ENCODE data around the gene PSPN.

The PSPN gene

DNA sequence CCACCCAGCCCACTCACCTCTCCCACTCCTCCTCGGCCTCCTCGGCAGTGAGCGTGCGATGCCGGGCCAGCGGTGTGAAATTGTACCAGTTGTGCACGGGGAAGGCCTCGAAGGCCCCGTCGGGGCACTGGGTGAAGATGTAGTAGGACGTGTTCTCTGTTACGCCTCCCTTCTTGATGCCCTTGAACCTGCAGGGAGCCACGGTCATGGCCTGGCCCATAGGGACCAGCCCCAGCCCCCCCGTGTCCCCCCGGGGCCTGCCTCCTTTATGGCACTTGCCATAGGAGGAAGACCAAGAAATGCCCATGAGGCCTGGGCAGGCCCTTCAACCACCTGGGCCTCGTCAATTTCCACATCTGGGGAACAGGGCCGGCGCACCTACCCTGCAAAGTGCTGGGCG is 11.6 kb upstream of the PSPN start:
- Histone ChIP-seq H2BK15ac (replicated peaks; ENCODE audit: low read depth) (no peak overlapping the region), H3K23ac (ENCODE audit: low read length) (no peak overlapping the region), H2BK120ac (ENCODE audit: low read depth, low read length) (no peak overlapping the region), H3K9ac (ENCODE audit: low read length) (no peak overlapping the region), H3K4me2 (ENCODE audit: low read length) (no peak overlapping the region), H3K18ac (ENCODE audit: low read length) (no peak overlapping the region), H3K56ac (ENCODE audit: low read length) (no peak overlapping the region), H2BK5ac (ENCODE audit: low read length) (no peak overlapping the region), H3K4ac (ENCODE audit: low read depth, low read length) (no peak overlapping the region), H3K4me3 (ENCODE audit: low read length) (no peak overlapping the region), H3K27ac (ENCODE audit: low read depth, low read length) (no peak overlapping the region), H3K79me1 (ENCODE audit: low read length) (peaks cover 11% of the 10 kb centered on the region), H4K8ac (ENCODE audit: low read depth, low read length) (no peak overlapping the region), H3K4me1 (ENCODE audit: control insufficient read depth, low read depth, low read length) (peaks cover 4% of the 10 kb centered on the region), H3K36me3 (ENCODE audit: control insufficient read depth, insufficient read depth, low read length) (peaks cover 12% of the 10 kb centered on the region), H2AK5ac (ENCODE audit: low read length) (no peak overlapping the region), H3K79me2 (ENCODE audit: control insufficient read depth, insufficient read depth, low read length) (peaks cover 11% of the 10 kb centered on the region), H4K5ac (ENCODE audit: low read length) (no peak overlapping the region), H3K27me3 (ENCODE audit: insufficient read depth, low read length, poor library complexity) (no peaks in the 10 kb centered on the region)
- no peak for DNase-seq
- no CpG with 5 or more reads among the region's 19 CpGs for WGBS (ENCODE audit: extremely low coverage, insufficient coverage, low lambda C conversion rate)

DNA sequence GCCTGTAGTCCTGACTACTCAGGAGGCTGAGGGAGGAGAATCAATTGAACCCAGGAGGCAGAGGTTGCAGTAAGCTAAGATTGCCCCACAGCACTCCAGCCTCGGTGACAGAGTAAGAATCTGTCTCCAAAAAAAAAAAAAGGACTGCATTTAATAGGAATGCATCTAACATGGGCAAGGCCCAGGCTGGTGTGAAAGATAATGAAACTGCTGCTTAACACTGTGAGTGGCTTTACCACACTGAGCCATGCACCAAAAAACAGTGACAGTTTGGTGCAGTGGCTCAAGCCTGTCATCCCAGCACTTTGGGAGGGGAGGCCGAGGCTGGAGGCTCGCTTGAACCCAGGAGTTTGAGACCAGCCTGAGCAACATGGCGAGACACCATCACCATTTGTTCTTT is 8.6 kb upstream of the PSPN start:
- Histone ChIP-seq H3K79me2 (ENCODE audit: control insufficient read depth, insufficient read depth, low read length) (no peaks in the 10 kb centered on the region), H3K56ac (ENCODE audit: low read length) (no peak overlapping the region), H3K18ac (ENCODE audit: low read length) (no peak overlapping the region), H3K23ac (ENCODE audit: low read length) (no peak overlapping the region), H3K4me3 (ENCODE audit: low read length) (no peak overlapping the region), H3K4me2 (ENCODE audit: low read length) (no peak overlapping the region), H3K4me1 (ENCODE audit: control insufficient read depth, low read depth, low read length) (no peaks in the 10 kb centered on the region), H3K9ac (ENCODE audit: low read length) (no peak overlapping the region), H2AK5ac (ENCODE audit: low read length) (no peak overlapping the region), H2BK5ac (ENCODE audit: low read length) (no peak overlapping the region), H3K27me3 (ENCODE audit: insufficient read depth, low read length, poor library complexity) (no peaks in the 10 kb centered on the region), H2BK15ac (replicated peaks; ENCODE audit: low read depth) (no peak overlapping the region), H2BK120ac (ENCODE audit: low read depth, low read length) (no peak overlapping the region), H4K5ac (ENCODE audit: low read length) (no peak overlapping the region), H4K8ac (ENCODE audit: low read depth, low read length) (no peak overlapping the region), H3K4ac (ENCODE audit: low read depth, low read length) (no peak overlapping the region), H3K27ac (ENCODE audit: low read depth, low read length) (no peak overlapping the region), H3K79me1 (ENCODE audit: low read length) (no peaks in the 10 kb centered on the region), H3K36me3 (ENCODE audit: control insufficient read depth, insufficient read depth, low read length) (peaks cover 21% of the 10 kb centered on the region)
- DNase-seq = no peak
- WGBS (ENCODE audit: extremely low coverage, insufficient coverage, low lambda C conversion rate) = no CpG with 5 or more reads among the region's 4 CpGs

DNA sequence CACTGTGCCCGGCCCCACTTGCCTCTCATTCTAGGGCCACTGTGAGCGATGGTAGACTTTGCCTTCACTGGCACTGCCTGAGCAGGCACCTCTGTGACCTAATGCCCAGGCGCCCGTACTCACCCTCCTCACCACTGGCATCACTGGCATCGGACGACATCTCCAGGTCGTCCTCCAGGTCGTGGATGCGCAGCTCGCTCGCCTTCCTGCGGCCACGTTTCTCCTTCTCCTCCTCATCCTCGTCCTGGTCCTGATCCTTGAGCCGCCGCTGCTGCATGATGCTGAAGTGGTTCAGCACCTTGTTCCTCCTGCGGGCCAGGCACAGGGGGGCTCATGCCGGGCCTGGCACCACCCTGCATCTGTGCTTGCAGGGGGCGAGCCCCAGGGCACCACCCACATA is 7.5 kb upstream of the PSPN start:
- no peak overlapping the region for H3K56ac ChIP-seq (ENCODE audit: low read length)

DNA sequence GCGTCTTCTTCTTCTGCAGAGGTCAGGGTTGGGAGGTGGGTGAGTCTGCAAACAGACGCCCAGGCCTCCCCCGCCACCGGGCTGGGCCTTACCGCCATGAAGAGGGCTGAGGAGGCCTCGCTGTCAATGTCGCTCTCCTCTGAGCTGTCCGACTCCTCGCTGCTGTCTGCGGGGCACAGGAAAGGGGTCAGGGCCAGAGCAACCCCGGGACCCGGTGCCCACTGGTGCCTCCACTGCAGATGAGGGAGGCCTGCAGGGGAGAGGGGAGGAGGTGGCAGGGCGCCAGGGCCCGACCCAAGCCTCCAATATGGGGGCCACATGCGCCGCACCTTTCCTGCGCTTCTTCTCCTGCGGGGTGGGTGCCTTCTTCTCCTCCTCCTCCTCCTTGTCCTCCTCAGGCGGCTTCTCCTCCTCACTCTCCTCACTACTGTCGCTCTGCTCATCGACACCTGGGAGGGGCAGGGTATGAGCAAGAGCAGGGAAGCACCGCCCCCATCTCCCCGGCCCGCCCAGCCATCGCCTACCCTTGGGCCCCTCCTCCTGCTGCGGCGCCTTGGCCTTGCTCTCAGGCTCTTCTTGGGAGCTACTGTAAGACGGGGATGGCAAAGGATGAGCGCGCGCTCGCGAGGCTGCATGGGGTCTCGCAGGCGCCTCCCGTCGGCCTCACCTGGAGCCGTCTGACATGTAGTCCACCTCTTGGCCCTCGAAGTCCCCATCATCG is 5.5 kb upstream of the PSPN start:
- no peak overlapping the region for H3K27ac ChIP-seq (ENCODE audit: low read depth, low read length)
- no peak overlapping the region for H2BK120ac ChIP-seq (ENCODE audit: low read depth, low read length)
- no peak overlapping the region for H3K18ac ChIP-seq (ENCODE audit: low read length)
- no peak overlapping the region for H3K4ac ChIP-seq (ENCODE audit: low read depth, low read length)
- H2BK15ac ChIP-seq (replicated peaks; ENCODE audit: low read depth) = no peak overlapping the region
- no peak overlapping the region for H3K56ac ChIP-seq (ENCODE audit: low read length)
- no peak overlapping the region for H2AK5ac ChIP-seq (ENCODE audit: low read length)
- H3K4me2 ChIP-seq (ENCODE audit: low read length) = no peak overlapping the region
- peaks cover 17% of the 10 kb centered on the region for H3K36me3 ChIP-seq (ENCODE audit: control insufficient read depth, insufficient read depth, low read length)
- H3K4me3 ChIP-seq (ENCODE audit: low read length) = no peak overlapping the region
- no CpG with 5 or more reads among the region's 40 CpGs for WGBS (ENCODE audit: extremely low coverage, insufficient coverage, low lambda C conversion rate)
- H3K79me1 ChIP-seq (ENCODE audit: low read length) = no peaks in the 10 kb centered on the region
- no peaks in the 10 kb centered on the region for H3K27me3 ChIP-seq (ENCODE audit: insufficient read depth, low read length, poor library complexity)
- no peaks in the 10 kb centered on the region for H3K4me1 ChIP-seq (ENCODE audit: control insufficient read depth, low read depth, low read length)
- H2BK5ac ChIP-seq (ENCODE audit: low read length) = no peak overlapping the region
- H4K8ac ChIP-seq (ENCODE audit: low read depth, low read length) = no peak overlapping the region
- no peak for DNase-seq
- H4K5ac ChIP-seq (ENCODE audit: low read length) = no peak overlapping the region
- H3K23ac ChIP-seq (ENCODE audit: low read length) = no peak overlapping the region
- H3K9ac ChIP-seq (ENCODE audit: low read length) = no peak overlapping the region
- no peaks in the 10 kb centered on the region for H3K79me2 ChIP-seq (ENCODE audit: control insufficient read depth, insufficient read depth, low read length)

More for the DNA sequence above, 7.5 kb upstream of the PSPN start:
- Histone ChIP-seq H3K36me3 (ENCODE audit: control insufficient read depth, insufficient read depth, low read length) (peaks cover 19% of the 10 kb centered on the region), H3K4me3 (ENCODE audit: low read length) (no peak overlapping the region), H4K5ac (ENCODE audit: low read length) (no peak overlapping the region), H3K9ac (ENCODE audit: low read length) (no peak overlapping the region), H2BK15ac (replicated peaks; ENCODE audit: low read depth) (no peak overlapping the region), H3K27ac (ENCODE audit: low read depth, low read length) (no peak overlapping the region), H3K4me2 (ENCODE audit: low read length) (no peak overlapping the region), H3K23ac (ENCODE audit: low read length) (no peak overlapping the region), H3K4me1 (ENCODE audit: control insufficient read depth, low read depth, low read length) (no peaks in the 10 kb centered on the region), H3K18ac (ENCODE audit: low read length) (no peak overlapping the region), H2AK5ac (ENCODE audit: low read length) (no peak overlapping the region), H3K4ac (ENCODE audit: low read depth, low read length) (no peak overlapping the region), H2BK120ac (ENCODE audit: low read depth, low read length) (no peak overlapping the region), H3K79me2 (ENCODE audit: control insufficient read depth, insufficient read depth, low read length) (no peaks in the 10 kb centered on the region), H2BK5ac (ENCODE audit: low read length) (no peak overlapping the region), H4K8ac (ENCODE audit: low read depth, low read length) (no peak overlapping the region), H3K27me3 (ENCODE audit: insufficient read depth, low read length, poor library complexity) (no peaks in the 10 kb centered on the region), H3K79me1 (ENCODE audit: low read length) (no peaks in the 10 kb centered on the region)
- WGBS (ENCODE audit: extremely low coverage, insufficient coverage, low lambda C conversion rate) = no CpG with 5 or more reads among the region's 19 CpGs
- DNase-seq = no peak

DNA sequence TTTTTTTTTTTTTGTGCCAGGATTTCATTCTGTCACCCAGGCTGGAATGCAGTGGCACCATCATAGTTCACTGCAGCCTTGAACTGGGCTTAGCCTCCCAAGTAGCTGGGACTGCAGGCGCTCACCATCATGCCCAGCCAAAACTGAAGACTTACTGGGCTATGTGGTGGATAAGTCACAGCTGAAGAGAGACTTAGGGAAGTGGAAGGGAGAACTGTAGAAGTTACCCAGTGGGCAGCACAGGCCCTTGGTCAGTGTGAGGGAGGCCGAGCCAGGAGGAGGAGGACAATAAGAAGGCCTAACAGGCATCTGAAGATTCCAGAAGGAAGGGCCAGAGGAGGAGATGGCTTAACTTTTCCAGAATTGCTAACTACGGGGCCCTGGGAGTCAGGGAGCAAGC is 4.0 kb upstream of the PSPN start:
- Histone ChIP-seq H3K4ac (ENCODE audit: low read depth, low read length) (no peak overlapping the region), H2BK120ac (ENCODE audit: low read depth, low read length) (no peak overlapping the region), H4K5ac (ENCODE audit: low read length) (no peak overlapping the region)

GRCh38 chr19:6378486-6378885 is 2.8 kb upstream of the PSPN start:
- H2AK5ac ChIP-seq (ENCODE audit: low read length) = no peak overlapping the region
- H2BK5ac ChIP-seq (ENCODE audit: low read length) = no peak overlapping the region
- no peaks in the 10 kb centered on the region for H3K27me3 ChIP-seq (ENCODE audit: insufficient read depth, low read length, poor library complexity)
- no CpG with 5 or more reads among the region's 9 CpGs for WGBS (ENCODE audit: extremely low coverage, insufficient coverage, low lambda C conversion rate)
- no peak overlapping the region for H4K5ac ChIP-seq (ENCODE audit: low read length)
- H3K79me1 ChIP-seq (ENCODE audit: low read length) = no peaks in the 10 kb centered on the region
- H3K4ac ChIP-seq (ENCODE audit: low read depth, low read length) = no peak overlapping the region
- H3K27ac ChIP-seq (ENCODE audit: low read depth, low read length) = no peak overlapping the region
- no peak overlapping the region for H3K18ac ChIP-seq (ENCODE audit: low read length)
- no peak overlapping the region for H2BK15ac ChIP-seq (replicated peaks; ENCODE audit: low read depth)
- H2BK120ac ChIP-seq (ENCODE audit: low read depth, low read length) = no peak overlapping the region
- no peak overlapping the region for H3K9ac ChIP-seq (ENCODE audit: low read length)
- DNase-seq = no peak
- no peak overlapping the region for H3K56ac ChIP-seq (ENCODE audit: low read length)
- H3K4me1 ChIP-seq (ENCODE audit: control insufficient read depth, low read depth, low read length) = peaks cover 3% of the 10 kb centered on the region
- H3K23ac ChIP-seq (ENCODE audit: low read length) = no peak overlapping the region
- no peak overlapping the region for H4K8ac ChIP-seq (ENCODE audit: low read depth, low read length)
- no peak overlapping the region for H3K4me3 ChIP-seq (ENCODE audit: low read length)
- no peaks in the 10 kb centered on the region for H3K79me2 ChIP-seq (ENCODE audit: control insufficient read depth, insufficient read depth, low read length)
- H3K36me3 ChIP-seq (ENCODE audit: control insufficient read depth, insufficient read depth, low read length) = peaks cover 15% of the 10 kb centered on the region
- no peak overlapping the region for H3K4me2 ChIP-seq (ENCODE audit: low read length)

More for the DNA sequence above, 4.0 kb upstream of the PSPN start:
- Histone ChIP-seq H3K4me3 (ENCODE audit: low read length) (no peak overlapping the region), H3K18ac (ENCODE audit: low read length) (no peak overlapping the region), H2AK5ac (ENCODE audit: low read length) (no peak overlapping the region), H3K79me2 (ENCODE audit: control insufficient read depth, insufficient read depth, low read length) (no peaks in the 10 kb centered on the region), H3K4me2 (ENCODE audit: low read length) (no peak overlapping the region), H3K36me3 (ENCODE audit: control insufficient read depth, insufficient read depth, low read length) (peaks cover 17% of the 10 kb centered on the region), H3K27ac (ENCODE audit: low read depth, low read length) (no peak overlapping the region), H4K8ac (ENCODE audit: low read depth, low read length) (no peak overlapping the region), H2BK15ac (replicated peaks; ENCODE audit: low read depth) (no peak overlapping the region), H3K56ac (ENCODE audit: low read length) (no peak overlapping the region), H3K9ac (ENCODE audit: low read length) (no peak overlapping the region), H3K23ac (ENCODE audit: low read length) (no peak overlapping the region), H2BK5ac (ENCODE audit: low read length) (no peak overlapping the region), H3K79me1 (ENCODE audit: low read length) (no peaks in the 10 kb centered on the region), H3K27me3 (ENCODE audit: insufficient read depth, low read length, poor library complexity) (no peaks in the 10 kb centered on the region), H3K4me1 (ENCODE audit: control insufficient read depth, low read depth, low read length) (no peaks in the 10 kb centered on the region)
- WGBS (ENCODE audit: extremely low coverage, insufficient coverage, low lambda C conversion rate) = no CpG with 5 or more reads among the region's 3 CpGs
- DNase-seq = no peak
